DMS53 (cell line): Measurements from ENCODE around the gene VSIG10L2.
"Not testable (repeated sequence)": the region's sequence is repeated elsewhere in the genome, so short reads cannot be mapped to it uniquely, and the experiment has no call there.

Experiments used
- DNase-seq: peaks from one replicate; lab custom pipeline; 2025; lab: John Stamatoyannopoulos, UW

The VSIG10L2 gene

DNA sequence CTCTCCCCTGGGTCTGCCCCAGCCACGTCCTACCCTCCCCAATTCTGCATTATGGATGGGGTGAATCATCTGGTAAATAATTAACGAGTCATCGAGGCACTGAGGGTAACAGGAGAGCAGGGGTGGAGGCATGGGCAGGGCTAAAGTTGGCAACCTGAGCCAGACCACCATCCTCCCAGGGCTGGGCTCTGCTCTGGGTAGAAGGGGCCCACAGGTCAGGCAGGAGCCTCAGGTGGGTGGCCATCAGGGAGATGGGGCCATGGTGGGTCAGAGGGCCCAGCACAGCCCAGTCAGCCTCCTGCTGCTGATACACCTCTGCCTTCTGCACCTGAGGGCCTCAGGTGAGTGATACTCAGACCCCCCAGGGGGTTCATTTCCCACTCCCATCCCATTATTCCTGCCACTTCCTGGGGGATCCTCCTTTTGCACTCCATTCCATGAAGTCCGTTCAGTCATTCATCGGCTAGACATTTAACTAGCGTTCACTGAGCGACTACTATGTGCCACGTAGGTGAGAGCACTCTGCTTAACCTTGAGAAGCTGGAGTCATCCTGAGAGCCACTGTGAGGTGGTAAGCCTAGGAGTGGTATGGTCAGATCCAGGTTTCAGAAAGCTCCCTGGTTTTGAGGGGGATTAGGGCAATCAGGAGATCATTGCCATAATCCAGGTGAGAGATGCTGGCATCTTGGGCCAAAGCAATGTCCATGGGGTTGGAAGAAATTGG is at the start of gene VSIG10L2:
Gene VSIG10L2 (plus strand): TSS at position 248 of the 724 bp plus-strand sequence. CDS start 12 bp downstream, at position 260.
- peak; percentile 75 for DNase-seq

- DNase-seq: peak; percentile 37
These were observed 44.0 kb upstream of the VSIG10L2 start for GRCh38 chr11:125901872-125902271.

GRCh38 chr11:125902277-125902926 is 43.4 kb upstream of the VSIG10L2 start:
- DNase-seq: peak; percentile 61

GRCh38 chr11:125902927-125903710 is 42.7 kb upstream of the VSIG10L2 start, which contains the start of gene PUS3:
Gene PUS3, minus strand, starts transcription at chr11:125903206. Its CDS starts 6,922 bp downstream, at chr11:125896284.
- DNase-seq: peak; percentile 97

DNA sequence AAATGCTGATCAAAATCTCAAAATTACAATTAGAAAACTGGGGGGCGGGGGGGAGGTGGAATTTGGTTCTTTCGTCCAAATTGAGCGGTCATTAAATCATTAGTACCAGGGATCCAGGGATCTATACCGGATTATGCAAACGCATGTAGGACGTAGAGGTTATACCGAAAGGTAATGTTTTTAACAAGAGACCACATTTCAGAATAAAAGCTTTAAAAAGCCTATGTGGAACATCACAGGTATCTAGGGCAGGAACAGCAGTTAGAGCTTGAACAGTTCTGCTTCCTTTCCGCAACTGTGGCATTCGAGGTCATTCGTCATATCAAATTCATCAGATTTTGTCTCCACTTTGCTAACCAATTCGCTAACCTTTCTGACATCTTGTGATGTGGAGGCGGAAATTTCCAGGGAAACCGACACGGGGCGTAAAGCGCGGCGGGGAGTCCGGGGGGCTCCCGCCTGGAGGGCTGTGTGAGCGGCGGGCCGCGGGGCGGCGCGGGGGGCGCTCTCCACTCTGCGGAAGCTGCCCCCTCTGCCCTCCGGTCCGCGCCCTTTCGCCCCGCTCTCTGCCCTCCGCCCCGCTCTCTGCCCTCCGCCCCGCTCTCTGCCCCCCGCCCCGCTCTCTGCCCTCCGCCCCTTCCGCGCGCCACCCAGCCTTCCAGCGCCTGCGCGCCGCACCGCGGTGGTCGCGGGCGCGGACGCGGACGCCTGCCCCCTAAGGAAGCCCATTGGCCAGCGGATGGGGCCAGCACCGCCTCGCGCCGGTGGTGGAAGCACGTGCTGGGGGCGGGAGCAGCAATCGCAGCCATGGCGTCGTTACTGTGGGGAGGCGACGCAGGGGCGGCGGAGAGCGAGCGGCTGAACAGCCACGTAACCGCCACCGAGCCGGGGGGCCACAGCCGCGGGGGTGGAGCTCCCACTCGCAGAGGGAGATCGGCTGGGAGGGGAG is 41.9 kb upstream of the VSIG10L2 start, which contains the start of gene DDX25:
Gene DDX25 (plus strand): TSS at position 798 of the 949 bp plus-strand sequence. CDS start 10 bp downstream, at position 808.
- peak; percentile 37 for DNase-seq

GRCh38 chr11:125904678-125905077 is 41.2 kb upstream of the VSIG10L2 start:
- DNase-seq: no peak

GRCh38 chr11:125910226-125910849 is 35.5 kb upstream of the VSIG10L2 start:
- no peak for DNase-seq

GRCh38 chr11:125914601-125915000 is 31.2 kb upstream of the VSIG10L2 start:
- DNase-seq: not testable (repeated sequence)

DNA sequence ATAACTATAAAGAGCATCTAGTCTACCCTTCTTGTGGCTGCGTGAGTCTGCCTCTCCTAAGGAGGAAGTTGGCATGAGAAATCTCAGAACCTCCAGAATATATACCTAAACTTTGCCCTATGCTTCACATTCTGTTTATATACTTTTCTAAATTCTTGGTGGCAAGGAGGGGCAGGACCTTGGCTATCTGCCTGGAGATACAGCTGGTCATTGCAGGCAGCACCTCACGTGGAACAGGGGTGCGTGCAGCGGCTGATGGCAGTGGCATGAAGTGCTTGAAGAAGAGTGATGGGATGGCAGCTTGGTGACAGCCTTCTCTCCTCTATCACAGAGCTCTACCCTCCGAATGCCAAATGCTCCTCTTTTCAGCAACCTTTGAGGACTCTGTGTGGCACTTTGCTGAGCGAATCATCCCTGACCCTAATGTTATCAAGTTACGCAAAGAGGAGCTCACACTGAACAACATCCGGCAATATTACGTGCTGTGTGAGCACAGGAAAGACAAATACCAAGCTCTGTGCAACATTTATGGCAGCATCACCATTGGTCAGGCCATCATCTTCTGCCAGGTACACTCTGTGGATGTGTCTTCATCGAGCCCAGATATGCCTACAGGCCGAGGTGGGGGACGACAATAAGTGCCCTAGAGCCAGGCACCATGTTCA is 29.0 kb upstream of the VSIG10L2 start:
- DNase-seq: no peak

- DNase-seq: peak; percentile 17
These were observed 27.6 kb upstream of the VSIG10L2 start for GRCh38 chr11:125918140-125918840.

GRCh38 chr11:125921042-125921441 is 24.8 kb upstream of the VSIG10L2 start:
- no peak for DNase-seq

- DNase-seq: no peak
These were observed 23.7 kb upstream of the VSIG10L2 start for GRCh38 chr11:125922156-125922555.

- DNase-seq: peak; percentile 89
These were observed 22.7 kb upstream of the VSIG10L2 start for GRCh38 chr11:125923012-125923579.

DNA sequence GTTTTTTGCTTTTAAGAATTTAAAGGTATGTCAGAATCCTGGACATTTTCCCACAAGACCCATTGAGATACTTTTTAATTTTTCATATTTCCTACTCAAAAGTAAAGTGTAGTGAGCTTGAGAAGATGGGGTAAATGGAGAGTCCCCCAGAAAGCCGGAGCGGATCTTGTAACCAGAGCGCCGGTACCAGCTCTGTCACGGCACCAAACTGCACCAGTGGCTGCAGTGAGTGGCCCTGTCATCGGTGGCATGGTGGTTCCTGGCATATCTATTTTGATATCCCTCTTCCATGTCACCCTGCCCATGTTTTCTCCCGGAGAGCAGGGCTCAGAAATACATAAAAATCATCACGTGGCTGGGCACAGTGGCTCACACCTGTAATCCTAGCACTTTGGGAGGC is 22.2 kb upstream of the VSIG10L2 start:
- DNase-seq: no peak

- no peak for DNase-seq
These were observed 21.3 kb upstream of the VSIG10L2 start for GRCh38 chr11:125924384-125925007.

GRCh38 chr11:125925247-125925740 is 20.6 kb upstream of the VSIG10L2 start:
- DNase-seq: no peak

DNA sequence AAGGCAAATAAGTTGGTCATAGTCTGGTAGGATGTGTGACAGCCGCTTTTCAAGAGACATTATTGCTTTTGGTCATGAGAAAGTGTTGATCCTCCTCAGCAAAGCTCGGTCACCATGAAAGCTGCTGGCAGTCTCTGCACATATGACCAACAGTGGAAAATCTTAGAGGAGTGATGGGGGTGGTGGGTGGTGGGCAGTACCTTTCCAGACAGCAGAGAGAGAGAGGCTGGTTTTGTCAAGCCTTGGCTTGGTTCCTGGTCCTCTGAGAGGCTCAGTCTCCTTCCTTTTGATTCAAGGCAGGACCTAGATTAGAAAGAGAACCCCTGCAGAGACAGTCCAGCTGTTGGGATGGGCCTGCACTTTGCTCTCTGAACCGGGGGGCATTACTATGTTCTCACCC is 20.0 kb upstream of the VSIG10L2 start:
- no peak for DNase-seq

DNA sequence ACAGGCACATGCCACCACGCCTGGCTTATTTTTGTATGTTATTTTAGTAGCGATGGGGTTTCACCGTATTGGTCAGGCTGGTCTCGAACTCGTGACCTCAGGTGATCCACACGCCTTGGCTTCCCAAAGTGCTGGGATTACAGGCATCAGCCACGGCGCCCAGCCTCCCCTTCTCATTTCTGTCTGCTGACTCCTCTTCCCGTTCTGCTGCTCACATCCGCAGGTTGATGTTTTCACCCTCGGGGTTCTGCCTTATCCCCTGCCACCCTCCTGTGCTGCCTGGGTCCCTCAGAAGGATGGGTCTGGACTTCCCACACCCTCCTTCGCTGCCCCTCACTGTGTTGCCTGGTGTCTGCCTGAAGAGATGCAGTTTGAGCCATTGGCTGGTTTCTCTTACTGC is 19.2 kb upstream of the VSIG10L2 start:
- DNase-seq: no peak
